HG03378 (cell line): ENCODE data around the gene CST8.
A peak's percentile ranks its signal among the peaks of the same experiment; 100 is the strongest.

ENCODE experiments used
- ATAC-seq: cut with Tn5 transposase; IDR thresholded peaks from one replicate; pipeline ENCODE4 v1.9.1; 2021; ENCODE audit warnings: mild to moderate bottlenecking, moderate library complexity; ENCODE audit not compliant: unreplicated experiment

CST8 gene

DNA sequence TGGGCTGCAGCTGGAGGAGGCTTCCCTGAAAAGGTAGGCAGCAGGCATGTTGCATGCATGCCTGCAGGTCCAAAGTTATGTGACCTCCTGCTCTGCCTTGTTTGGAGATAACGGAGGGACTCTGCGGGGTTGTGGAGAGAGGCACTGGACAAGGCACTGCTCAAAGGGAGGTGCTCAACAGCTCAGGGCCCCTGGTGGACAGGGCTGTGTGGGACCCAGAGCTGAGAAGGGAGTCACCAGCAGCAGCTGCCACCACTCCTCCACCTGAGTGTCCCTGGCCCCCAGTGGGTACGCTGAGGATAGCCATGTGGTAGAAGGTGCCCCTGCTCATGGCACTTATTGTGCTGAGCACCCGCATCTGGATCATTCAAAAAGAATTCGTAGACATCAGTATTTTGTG, 15.5 kb upstream of the CST8 start:
- ATAC-seq: no peak

GRCh38 chr20:23476015-23476754, 14.7 kb upstream of the CST8 start:
- ATAC-seq: no peak

- no peak for ATAC-seq
These were observed 13.7 kb upstream of the CST8 start for GRCh38 chr20:23477223-23477622.

- no peak for ATAC-seq
These were observed 11.9 kb upstream of the CST8 start for GRCh38 chr20:23479043-23479442.

DNA sequence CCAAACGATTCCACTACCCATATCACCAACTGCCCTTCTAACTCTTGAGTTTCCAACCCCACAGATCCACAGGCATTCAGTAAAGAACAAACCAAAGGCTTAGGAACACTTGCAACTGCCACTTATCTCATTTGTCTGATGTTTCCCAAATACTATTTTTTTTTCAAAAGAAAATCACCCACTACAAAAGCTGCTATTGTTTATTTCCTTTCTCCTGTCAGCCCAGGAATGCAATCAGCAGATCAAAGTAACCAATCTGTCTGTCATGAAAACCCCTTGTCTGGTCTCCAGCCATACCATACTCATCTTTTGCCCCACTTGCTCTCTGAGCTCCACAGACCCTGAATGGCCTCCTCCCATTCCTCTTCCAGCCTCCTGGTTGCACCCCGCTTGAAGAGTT, 8.8 kb upstream of the CST8 start:
- no peak for ATAC-seq

DNA sequence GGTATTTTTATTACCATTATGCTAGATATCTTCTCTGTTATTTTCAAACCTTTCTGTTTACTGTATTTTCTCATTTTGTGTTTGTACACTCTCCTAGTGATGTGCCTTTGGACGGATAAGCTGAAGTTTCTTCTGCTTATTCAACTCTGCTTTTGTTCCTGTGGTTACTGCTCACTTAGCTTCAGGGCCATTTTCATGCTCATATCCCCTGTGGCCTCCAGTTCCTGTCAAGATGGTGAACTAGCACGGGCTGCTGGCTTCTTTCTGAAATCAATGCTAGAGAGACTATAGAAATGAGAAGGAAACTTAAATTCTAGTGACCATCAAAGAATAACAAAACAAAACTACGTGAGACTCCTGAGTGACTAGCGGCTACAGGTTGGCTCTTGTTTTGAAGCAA, 6.8 kb upstream of the CST8 start:
- ATAC-seq: no peak

DNA sequence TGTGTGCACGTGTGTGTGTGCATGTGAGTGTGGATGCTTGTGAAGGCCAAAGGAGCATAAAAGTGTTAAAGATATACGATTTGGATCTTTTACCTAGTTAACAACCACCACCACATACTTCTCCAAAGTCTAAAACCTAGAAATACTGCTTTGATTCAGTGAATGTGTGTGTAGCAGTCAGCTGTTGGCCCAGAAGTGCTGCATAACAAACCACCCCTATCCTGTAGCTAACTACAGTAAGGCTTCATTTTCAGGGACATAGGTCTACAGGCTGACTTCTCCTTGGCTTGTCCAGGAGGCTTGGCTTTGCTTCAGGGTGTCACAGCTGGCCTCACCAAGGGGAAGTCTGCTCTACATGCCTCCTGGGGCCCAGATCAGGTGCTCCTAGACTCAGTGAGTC, 2.4 kb upstream of the CST8 start:
- ATAC-seq: no peak

GRCh38 chr20:23488996-23489395, 1.9 kb upstream of the CST8 start:
- ATAC-seq: no peak

DNA sequence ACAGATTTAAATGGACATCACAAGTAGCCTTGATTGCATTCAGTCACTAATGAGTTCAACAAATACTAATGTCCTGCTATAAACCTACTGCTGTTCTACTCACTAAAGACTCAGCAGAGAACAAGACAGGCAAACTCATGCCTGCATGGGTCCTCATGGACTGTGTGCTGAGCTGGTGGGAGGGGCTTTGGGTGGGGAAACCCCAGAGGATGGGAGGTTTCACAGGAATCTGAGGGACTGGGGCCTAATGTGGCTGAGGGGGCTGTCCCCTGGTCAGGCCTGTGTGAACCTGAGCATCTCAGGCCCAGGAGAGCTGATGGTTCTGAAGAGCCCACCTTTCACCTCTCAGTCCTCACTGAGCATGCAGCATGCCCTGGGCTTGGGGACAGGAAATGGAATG, 1.4 kb downstream of the CST8 start:
- ATAC-seq: no peak

DNA sequence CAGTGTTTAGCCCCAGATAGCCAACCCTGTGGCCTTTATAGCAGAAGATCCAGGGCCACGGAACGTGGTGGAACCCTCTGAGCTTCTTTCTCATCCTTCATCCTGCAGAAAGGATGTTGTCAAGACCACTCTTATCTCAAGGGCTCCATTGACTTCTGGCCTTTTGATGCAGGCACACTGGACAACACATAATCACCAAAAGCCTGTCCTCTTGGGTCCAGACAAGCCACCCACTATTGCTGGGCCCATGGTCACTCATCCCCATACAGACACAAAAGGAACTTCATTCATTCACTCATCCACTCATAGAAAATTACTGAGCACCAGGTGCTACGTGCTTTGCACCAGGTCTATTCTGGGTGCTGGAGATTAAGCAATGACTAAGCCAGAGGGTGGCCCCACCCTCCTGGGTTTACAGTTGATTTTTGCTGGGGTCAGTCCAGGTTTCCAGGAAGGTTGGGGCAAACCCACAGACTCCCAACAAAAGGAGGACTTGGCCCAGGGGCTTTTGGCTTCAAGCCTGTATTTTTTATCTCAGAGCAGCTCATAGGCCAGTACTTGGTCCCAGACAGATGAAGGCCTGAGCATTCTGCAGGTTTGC, 2.4 kb downstream of the CST8 start:
- ATAC-seq: no peak

- no peak for ATAC-seq
These were observed 6.6 kb downstream of the CST8 start for GRCh38 chr20:23497536-23497935.

DNA sequence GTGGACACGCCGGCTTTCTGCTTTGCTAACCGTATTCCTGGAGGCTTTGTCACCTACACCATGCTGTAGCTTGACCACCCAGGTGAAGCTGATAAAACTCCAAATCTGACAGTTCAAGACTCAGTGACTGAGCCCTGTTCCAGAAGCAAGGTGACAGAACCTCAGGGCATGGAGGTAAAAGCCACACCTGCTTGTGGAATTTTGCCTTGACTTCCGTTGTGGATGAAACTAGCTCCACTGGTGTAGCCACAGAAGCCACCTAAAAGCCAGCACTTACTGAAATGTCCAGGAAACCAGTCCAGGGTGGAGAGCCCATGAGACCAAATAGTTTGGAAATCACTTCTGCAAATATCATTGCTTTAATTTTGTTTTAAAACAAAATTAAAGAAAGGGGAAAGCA, 11.0 kb downstream of the CST8 start:
- no peak for ATAC-seq

- no peak for ATAC-seq
These were observed 12.7 kb downstream of the CST8 start for GRCh38 chr20:23503649-23504048.

- no peak for ATAC-seq
These were observed 16.4 kb downstream of the CST8 start for GRCh38 chr20:23507346-23507745.

DNA sequence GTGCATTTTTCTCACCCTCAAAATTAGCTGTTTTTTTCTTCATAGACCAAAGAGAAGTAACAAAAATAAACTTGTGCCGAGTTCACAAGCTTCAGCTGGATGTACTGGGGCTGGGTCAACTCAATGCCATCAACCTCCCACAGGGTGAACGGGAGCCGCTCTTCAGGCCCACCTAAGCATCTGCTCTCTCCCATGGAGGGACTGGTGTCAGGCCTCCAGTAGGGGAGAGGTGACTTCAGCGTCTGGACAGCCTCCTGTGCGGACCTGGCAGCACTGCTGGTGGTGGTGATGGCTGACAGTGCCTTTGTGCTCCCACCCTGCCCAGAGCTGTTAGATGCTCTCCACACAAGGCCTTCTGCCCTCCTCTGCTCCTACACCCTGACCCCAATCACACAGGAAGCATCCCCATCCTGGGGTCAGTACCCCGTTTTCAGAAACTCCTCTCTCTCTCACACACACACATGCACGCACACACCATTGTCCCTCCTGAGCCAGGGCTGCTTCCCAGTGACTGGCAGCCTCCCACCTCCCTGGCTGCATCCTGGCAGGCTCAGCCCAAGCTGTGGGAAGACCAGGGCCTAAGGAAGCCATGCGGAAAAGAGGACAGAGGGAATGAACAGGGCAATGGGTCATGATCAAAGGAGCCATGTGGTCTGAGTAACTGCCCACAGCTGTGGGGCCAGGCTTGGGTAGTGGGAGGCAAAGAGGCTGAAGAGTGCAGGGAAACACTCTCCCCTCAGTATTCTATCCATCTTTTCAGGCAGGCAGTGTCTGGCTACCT, 17.7 kb downstream of the CST8 start:
- no peak for ATAC-seq

- no peak for ATAC-seq
These were observed 18.5 kb downstream of the CST8 start for GRCh38 chr20:23509247-23509913.

DNA sequence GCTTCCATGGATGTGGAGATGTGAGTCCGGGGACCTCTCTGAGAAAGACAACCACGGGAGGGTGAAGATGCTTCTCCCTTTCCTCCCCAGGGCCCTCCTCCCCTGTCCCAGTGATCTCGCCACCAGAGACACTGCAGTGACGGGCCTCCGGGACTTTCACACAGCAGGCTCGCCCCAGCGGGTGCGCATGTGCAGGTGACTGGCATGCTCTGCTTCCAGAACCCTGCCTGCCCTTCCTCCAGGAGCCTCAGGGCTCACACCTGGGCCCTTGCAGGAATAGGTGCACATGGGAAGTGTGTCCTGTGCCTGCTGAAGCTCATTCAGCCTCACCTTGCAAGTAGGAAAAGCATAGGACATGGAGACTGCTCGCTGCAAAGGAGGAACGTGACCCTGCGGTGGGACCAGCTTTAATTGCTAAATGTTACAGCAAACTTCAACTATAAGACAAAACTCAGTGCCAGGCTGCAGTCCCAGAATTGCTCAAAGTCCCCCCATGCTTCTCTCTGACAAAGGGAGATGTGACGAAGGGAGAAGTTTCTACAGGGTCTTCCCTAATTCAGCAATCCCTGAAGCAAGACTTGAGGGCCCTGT, 19.2 kb downstream of the CST8 start:
- ATAC-seq: no peak

GRCh38 chr20:23513164-23513563, 22.2 kb downstream of the CST8 start:
- ATAC-seq: peak; percentile 89

DNA sequence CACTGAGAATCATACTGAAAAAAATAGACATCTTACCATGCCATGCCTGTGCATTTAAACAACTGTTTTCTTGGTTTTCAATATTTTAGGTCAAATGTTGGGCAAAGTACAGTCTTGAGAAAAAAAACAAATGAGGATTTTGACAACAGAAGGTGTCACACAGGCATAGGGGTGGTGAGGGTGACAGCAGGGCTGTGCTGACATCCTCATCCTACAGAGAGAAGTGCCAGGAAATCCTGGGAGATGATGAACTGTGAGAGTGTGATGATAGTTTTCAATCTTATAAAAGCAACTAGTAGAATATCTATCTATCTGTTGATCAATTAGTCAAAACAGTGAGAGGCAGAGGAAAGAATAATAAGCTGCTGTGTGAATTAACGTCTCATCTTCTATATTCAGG, 23.9 kb downstream of the CST8 start:
- no peak for ATAC-seq

GRCh38 chr20:23515250-23515939, 24.5 kb downstream of the CST8 start:
- peak; percentile 42 for ATAC-seq

DNA sequence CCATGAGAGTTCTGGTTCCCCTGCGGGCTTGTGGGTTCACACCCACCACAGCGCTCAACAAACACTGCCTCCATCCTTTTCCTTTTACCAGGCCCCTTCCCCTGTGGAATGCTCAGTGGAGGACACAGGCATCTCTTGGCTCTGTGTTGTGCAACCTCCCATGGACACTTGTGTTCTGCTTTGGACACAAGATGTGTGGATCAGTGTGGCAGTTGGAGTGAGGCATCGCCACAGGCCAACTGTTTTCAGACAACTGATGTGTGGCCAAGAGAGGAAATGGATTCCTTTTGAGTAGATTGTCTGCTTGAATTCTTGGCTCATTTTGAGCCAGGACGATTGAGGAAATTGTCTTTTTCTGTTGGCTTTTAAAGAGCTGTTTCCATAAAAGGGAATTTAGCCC, 26.8 kb downstream of the CST8 start:
- ATAC-seq: no peak
